ENCODE results near the gene LMLN.

- TF ChIP-seq, protein P1, sequence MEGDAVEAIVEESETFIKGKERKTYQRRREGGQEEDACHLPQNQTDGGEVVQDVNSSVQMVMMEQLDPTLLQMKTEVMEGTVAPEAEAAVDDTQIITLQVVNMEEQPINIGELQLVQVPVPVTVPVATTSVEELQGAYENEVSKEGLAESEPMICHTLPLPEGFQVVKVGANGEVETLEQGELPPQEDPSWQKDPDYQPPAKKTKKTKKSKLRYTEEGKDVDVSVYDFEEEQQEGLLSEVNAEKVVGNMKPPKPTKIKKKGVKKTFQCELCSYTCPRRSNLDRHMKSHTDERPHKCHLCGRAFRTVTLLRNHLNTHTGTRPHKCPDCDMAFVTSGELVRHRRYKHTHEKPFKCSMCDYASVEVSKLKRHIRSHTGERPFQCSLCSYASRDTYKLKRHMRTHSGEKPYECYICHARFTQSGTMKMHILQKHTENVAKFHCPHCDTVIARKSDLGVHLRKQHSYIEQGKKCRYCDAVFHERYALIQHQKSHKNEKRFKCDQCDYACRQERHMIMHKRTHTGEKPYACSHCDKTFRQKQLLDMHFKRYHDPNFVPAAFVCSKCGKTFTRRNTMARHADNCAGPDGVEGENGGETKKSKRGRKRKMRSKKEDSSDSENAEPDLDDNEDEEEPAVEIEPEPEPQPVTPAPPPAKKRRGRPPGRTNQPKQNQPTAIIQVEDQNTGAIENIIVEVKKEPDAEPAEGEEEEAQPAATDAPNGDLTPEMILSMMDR (IDR thresholded peaks at IDR 0.05) = no peak
- no peak for TF ChIP-seq ZFX (IDR thresholded peaks at IDR 0.05; ENCODE audit: borderline replicate concordance)
These were observed 86.3 kb downstream of the LMLN start for GRCh38 chr3:198046120-198046857.
